ENCODE measurements around the gene UFD1.

Gene UFD1

DNA sequence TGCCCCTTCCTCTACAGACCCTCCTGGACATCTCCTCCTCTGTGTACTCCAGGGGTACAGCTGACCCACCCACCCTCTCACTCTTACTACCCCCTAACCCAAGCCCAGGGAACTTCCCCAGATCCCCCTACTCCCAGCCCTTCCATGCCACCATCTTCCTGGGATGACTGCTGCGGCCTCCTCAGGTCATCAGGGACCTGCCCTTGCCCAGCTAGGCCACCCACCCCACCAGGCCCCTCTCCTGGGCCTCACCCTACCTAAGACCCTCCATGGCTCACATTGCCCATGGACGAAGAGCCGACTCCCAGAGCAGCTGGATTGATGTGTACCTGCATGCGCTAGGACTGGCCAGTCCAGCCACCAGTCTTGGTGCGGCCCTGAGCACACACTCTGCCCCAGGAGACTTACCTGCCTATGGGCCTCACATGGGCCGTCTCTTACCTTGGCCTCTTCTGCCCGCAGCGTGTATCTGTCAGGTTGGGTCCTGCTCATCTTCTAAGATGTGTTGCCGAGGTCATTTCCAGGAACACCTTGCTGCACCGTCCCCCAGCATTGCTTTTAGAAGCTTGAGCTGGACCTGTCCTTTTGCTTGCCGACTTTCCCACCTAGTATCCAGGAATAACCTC is 47.2 kb upstream of the UFD1 start:
- no peaks in the 10 kb centered on the region for H3K36me3 ChIP-seq (ENCODE audit: insufficient read depth)
- TF ChIP-seq, protein P1, sequence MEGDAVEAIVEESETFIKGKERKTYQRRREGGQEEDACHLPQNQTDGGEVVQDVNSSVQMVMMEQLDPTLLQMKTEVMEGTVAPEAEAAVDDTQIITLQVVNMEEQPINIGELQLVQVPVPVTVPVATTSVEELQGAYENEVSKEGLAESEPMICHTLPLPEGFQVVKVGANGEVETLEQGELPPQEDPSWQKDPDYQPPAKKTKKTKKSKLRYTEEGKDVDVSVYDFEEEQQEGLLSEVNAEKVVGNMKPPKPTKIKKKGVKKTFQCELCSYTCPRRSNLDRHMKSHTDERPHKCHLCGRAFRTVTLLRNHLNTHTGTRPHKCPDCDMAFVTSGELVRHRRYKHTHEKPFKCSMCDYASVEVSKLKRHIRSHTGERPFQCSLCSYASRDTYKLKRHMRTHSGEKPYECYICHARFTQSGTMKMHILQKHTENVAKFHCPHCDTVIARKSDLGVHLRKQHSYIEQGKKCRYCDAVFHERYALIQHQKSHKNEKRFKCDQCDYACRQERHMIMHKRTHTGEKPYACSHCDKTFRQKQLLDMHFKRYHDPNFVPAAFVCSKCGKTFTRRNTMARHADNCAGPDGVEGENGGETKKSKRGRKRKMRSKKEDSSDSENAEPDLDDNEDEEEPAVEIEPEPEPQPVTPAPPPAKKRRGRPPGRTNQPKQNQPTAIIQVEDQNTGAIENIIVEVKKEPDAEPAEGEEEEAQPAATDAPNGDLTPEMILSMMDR (conservative IDR thresholded peaks at IDR 0.05; ENCODE audit: low read depth, low read length): no peak
- H2AFZ ChIP-seq (ENCODE audit: low read depth): no peak overlapping the region
- H3K9ac ChIP-seq: no peak overlapping the region
- H3K4me3 ChIP-seq (IDR thresholded peaks at IDR 0.05; ENCODE audit: insufficient read depth, low read depth, low read length): no peak overlapping the region
- no peaks in the 10 kb centered on the region for H3K79me2 ChIP-seq (ENCODE audit: insufficient read depth, low read depth)
- H4K20me1 ChIP-seq (ENCODE audit: insufficient read depth): no peaks in the 10 kb centered on the region
- H3K27me3 ChIP-seq (ENCODE audit: insufficient read depth, low read depth): no peaks in the 10 kb centered on the region
- no peaks in the 10 kb centered on the region for H3K4me1 ChIP-seq (ENCODE audit: low read depth, poor library complexity, severe bottlenecking)
- H3K4me2 ChIP-seq: no peak overlapping the region
- no peak overlapping the region for H3K27ac ChIP-seq

DNA sequence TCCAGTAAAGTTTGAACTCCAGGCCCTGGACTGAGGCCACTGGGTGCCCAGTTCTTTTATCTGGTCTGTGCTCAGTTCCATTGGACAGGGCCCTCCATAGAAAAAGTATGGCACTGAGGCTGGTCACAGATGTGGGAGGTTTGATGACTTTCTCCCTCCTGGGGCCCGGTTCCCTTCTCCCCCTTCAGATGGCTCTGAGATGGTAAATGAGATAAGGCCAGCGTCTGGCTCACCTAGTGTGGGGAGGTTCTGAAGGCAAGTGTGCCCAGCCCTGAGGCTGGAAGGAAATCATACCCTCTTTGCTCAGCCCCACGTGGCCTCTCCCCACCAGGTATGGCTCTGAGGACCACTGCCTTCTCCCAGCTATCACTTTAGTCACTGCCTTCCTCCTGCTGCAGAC is 46.7 kb upstream of the UFD1 start:
- Histone ChIP-seq H3K27ac (no peak overlapping the region), H3K36me3 (ENCODE audit: insufficient read depth) (no peaks in the 10 kb centered on the region), H4K20me1 (ENCODE audit: insufficient read depth) (no peaks in the 10 kb centered on the region), H3K79me2 (ENCODE audit: insufficient read depth, low read depth) (no peaks in the 10 kb centered on the region), H3K9ac (no peak overlapping the region), H3K4me1 (ENCODE audit: low read depth, poor library complexity, severe bottlenecking) (no peaks in the 10 kb centered on the region), H3K4me3 (IDR thresholded peaks at IDR 0.05; ENCODE audit: insufficient read depth, low read depth, low read length) (no peak overlapping the region), H3K4me2 (no peak overlapping the region), H2AFZ (ENCODE audit: low read depth) (no peak overlapping the region), H3K27me3 (ENCODE audit: insufficient read depth, low read depth) (no peaks in the 10 kb centered on the region)
- TF ChIP-seq, protein P1 (conservative IDR thresholded peaks at IDR 0.05; ENCODE audit: low read depth, low read length): no peak

DNA sequence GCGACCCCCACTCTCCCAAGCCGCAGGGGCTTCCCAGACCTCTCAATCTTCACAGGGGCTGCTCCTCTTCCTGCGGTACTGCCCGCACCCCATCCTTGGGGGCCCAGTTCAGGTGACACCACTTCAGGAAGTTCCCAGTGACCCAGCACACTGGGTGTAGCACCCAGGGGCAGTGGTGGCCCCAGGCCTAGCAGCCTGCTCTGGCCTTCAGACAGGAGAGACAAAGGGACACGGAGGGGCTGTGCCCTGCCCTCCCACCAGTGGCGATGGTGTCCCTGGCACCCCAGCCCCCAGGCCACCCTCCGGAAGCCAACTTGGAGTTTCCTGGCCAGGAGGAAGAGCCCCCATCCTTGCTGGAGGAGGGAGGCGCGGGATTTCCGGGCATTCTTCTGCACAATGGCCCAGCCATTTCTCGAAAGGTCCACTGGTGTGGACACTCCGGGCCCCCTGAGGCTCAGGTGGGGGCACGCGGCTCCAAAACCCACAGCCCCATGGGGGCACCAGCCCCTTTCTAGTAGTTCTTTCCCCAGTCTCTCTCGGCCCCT is 46.2 kb upstream of the UFD1 start:
- Histone ChIP-seq H2AFZ (ENCODE audit: low read depth) (no peak overlapping the region), H3K4me1 (ENCODE audit: low read depth, poor library complexity, severe bottlenecking) (no peaks in the 10 kb centered on the region), H3K4me2 (no peak overlapping the region), H3K36me3 (ENCODE audit: insufficient read depth) (no peaks in the 10 kb centered on the region), H3K9ac (no peak overlapping the region), H3K27ac (no peak overlapping the region), H3K4me3 (IDR thresholded peaks at IDR 0.05; ENCODE audit: insufficient read depth, low read depth, low read length) (no peak overlapping the region), H4K20me1 (ENCODE audit: insufficient read depth) (no peaks in the 10 kb centered on the region), H3K79me2 (ENCODE audit: insufficient read depth, low read depth) (no peaks in the 10 kb centered on the region), H3K27me3 (ENCODE audit: insufficient read depth, low read depth) (no peaks in the 10 kb centered on the region)
- TF ChIP-seq, protein P1 (conservative IDR thresholded peaks at IDR 0.05; ENCODE audit: low read depth, low read length): no peak

DNA sequence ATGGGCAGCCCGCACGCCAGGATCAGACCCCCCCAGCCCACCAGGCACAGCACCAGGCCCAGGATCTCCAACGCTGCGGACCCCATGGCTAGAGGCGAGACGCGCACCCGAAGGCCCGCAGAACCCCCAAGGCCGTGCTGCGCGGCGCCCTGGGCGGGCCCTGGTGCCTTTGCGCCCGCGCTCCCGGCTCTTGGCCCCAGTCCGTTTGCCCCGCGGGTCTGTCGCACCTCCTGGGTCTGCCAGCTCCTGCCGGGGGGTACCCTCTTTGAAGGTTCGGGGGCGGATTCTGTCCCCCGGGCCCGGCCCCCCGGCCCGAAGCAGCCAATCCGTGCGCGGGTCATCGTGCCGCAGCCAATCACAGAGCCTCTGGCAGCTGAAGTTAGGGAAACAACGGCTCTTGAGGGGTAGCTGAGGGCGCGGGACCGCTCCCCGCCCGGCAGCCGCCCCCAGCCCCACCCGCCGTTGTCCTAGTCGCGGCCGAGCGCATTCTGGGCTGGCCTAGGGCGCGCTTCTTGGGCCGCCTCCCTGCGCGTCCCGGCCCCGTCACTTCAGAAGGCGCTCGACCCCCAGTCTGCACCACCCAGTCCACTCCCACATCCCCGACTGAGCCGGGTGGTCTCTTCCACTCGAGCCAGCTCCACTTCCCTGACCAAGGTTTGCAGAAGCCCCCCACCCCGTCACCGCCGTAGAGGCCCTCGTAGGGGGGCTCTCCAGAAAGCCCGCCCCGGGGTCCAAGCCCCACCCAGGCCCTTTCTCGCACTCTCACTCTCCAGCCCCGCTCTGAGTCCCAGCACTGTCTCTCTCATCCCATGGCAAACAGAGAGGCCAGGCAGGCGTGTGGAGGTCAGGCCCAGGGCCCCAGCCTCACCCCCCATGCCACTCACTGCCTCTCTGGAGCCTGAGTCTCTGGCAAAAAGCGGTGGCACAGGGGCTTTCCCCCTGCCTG is 45.5 kb upstream of the UFD1 start, which contains the start of gene CLDN5:
CLDN5 (minus strand) TSS at position 241 of the 946 bp plus-strand sequence; CDS start at position 86, 155 bp downstream.
- Histone ChIP-seq H2AFZ (ENCODE audit: low read depth) (no peak within 1 kb of the TSS), H3K4me2 (no peak within 1 kb of the TSS)

More for the DNA sequence above, 45.5 kb upstream of the UFD1 start, which contains the start of gene CLDN5:
- no peaks in the 10 kb centered on the region for H3K79me2 ChIP-seq (ENCODE audit: insufficient read depth, low read depth)
- no peaks in the 10 kb centered on the region for H3K36me3 ChIP-seq (ENCODE audit: insufficient read depth)
- no peak within 1 kb of the TSS for H3K27ac ChIP-seq
- no peak within 1 kb of the TSS for H3K4me3 ChIP-seq (IDR thresholded peaks at IDR 0.05; ENCODE audit: insufficient read depth, low read depth, low read length)
- H3K27me3 ChIP-seq (ENCODE audit: insufficient read depth, low read depth): no peaks in the 10 kb centered on the region
- TF ChIP-seq, protein P1 (conservative IDR thresholded peaks at IDR 0.05; ENCODE audit: low read depth, low read length): no peak
- no peaks in the 10 kb centered on the region for H3K4me1 ChIP-seq (ENCODE audit: low read depth, poor library complexity, severe bottlenecking)
- no peaks in the 10 kb centered on the region for H4K20me1 ChIP-seq (ENCODE audit: insufficient read depth)
- H3K9ac ChIP-seq: no peak within 1 kb of the TSS

All from KMS-11 (cell line).